HUES64 (cell line): ENCODE measurements around the gene MARCHF10. TPM values are rescaled to one million over a fixed set of nuclear protein-coding genes. Genes with fewer than 3 reads are reported as not detected.
"Not testable (repeated sequence)": the region's sequence is repeated elsewhere in the genome, so short reads cannot be mapped to it uniquely, and the experiment has no call there.

Experiments
- H3K27ac ChIP-seq: 2 replicates; pipeline ENCODE4 v1.7.0; 2013; ENCODE audit warnings: low read depth, low read length, inconsistent platforms
- H3K27me3 ChIP-seq: 2 replicates; pipeline ENCODE4 v1.6.1; 2013; ENCODE audit warnings: mild to moderate bottlenecking, low read length; ENCODE audit not compliant: insufficient read depth
- H3K36me3 ChIP-seq: 2 replicates; pipeline ENCODE4 v1.6.1; 2013; ENCODE audit warnings: mild to moderate bottlenecking, low read length; ENCODE audit not compliant: insufficient read depth
- H3K4me1 ChIP-seq: 2 replicates; pipeline ENCODE4 v1.6.1; 2013; ENCODE audit warnings: mild to moderate bottlenecking, low read length, moderate library complexity; ENCODE audit not compliant: insufficient read depth
- H3K4me3 ChIP-seq: 2 replicates; pipeline ENCODE4 v1.5.1; 2013; ENCODE audit warnings: mild to moderate bottlenecking, low read length, moderate library complexity
- H3K9ac ChIP-seq: 2 replicates; pipeline ENCODE4 v1.6.1; 2013; ENCODE audit warnings: mild to moderate bottlenecking, low read depth, low read length
- H3K9me3 ChIP-seq: 2 replicates; pipeline ENCODE4 v1.6.1; 2013; ENCODE audit warnings: low read depth, low read length; ENCODE audit not compliant: insufficient read depth
- WGBS: fragments of 150-250, 120-280 bp; methylation state at CpG from one replicate; pipeline ENCODE4 v1.1.7; 2013; ENCODE audit warnings: missing lambda C conversion rate; 5-methylcytosine and 5-hydroxymethylcytosine counted together
- polyA plus RNA-seq, 2 experiments: library from polyadenylated mRNA; stranded (reverse); fragments of 50-300 nt; gene quantifications; one replicate each; pipeline ENCODE4 v1.2.3, GENCODE V29; 2013

Gene MARCHF10, protein sequence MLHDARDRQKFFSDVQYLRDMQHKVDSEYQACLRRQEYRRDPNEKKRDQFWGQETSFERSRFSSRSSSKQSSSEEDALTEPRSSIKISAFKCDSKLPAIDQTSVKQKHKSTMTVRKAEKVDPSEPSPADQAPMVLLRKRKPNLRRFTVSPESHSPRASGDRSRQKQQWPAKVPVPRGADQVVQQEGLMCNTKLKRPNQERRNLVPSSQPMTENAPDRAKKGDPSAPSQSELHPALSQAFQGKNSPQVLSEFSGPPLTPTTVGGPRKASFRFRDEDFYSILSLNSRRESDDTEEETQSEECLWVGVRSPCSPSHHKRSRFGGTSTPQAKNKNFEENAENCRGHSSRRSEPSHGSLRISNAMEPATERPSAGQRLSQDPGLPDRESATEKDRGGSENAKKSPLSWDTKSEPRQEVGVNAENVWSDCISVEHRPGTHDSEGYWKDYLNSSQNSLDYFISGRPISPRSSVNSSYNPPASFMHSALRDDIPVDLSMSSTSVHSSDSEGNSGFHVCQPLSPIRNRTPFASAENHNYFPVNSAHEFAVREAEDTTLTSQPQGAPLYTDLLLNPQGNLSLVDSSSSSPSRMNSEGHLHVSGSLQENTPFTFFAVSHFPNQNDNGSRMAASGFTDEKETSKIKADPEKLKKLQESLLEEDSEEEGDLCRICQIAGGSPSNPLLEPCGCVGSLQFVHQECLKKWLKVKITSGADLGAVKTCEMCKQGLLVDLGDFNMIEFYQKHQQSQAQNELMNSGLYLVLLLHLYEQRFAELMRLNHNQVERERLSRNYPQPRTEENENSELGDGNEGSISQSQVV
- not detected for polyA plus RNA-seq (2013, experiment 1 of 2)
- polyA plus RNA-seq (2013, experiment 2 of 2) = 0.38 TPM

DNA sequence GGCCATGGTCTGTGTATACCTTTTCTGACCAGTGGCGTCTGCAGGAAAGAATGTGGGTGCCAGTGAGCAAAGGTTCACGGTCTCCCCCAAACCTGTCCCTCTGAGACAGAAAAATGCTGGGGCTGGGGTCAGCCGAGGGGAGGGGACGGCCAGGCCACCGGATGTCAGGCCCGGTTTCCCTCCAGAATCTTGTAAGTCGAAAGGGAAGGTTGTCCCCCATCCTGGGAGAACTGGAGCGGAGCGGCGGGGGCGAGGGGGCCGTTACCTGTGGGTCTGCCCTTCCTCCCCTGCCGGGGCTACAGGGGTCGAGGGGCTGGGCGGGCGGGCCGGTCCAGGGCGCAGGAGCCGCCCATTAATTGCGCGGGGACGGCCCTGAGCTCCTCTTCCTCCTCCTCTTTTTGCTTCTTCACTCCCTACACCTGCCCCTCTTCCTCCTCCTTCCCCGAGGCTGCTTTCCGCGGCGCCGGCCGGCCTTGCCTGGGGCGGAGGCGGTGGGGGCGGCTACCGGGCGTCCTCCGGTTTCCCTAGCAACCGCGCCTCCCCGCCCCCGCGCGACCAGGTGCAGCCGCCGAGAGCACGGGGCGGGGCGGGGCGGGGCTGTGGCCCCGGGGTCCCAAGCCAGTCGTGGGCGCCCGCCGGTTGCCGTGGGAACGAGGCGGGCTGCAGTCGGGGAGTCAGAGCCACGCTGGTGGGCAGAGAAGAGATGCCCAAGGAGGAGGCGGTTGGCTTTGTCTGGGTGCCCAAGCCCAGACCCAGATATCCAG lies at the start of gene MARCHF10:
TSS of gene MARCHF10 (minus strand) at position 503 of the 764 bp plus-strand sequence. CDS start 6,579 bp downstream, outside the sequence.
- Histone ChIP-seq H3K27ac (no peak within 1 kb of the TSS), H3K4me1 (peaks cover 16% of the 10 kb centered on the region), H3K27me3 (no peaks in the 10 kb centered on the region), H3K9me3 (peaks cover 4% of the 10 kb centered on the region; the same call in 1 of the 2 replicates), H3K36me3 (no peaks in the 10 kb centered on the region), H3K9ac (no peak within 1 kb of the TSS; the same call in 1 of the 2 replicates), H3K4me3 (peak within 1 kb of the TSS; percentile 58)
- WGBS = 5% methylated on average over 57 of the region's 57 CpGs

DNA sequence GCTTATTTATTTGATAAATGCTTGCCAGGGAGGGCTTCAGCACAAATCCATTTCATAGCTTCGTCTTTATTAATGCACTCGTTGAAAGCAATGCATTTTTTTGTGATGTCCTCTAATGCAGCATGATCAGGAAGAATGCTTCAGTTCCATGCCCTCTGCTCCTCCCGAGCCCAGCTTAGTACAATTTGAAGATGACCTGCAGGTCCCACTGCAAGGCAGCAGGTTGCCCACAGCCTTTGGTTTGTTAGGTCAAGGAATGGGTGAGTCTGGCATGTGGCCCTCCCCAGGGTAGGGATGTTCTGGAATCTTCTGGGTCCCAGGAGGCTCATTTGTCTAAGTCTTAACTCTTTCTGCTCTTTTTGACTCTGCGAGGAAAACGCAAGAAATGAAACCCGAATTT lies 49.4 kb upstream of the MARCHF10 start:
- Histone ChIP-seq H3K27ac (no peak overlapping the region), H3K27me3 (no peaks in the 10 kb centered on the region), H3K9ac (no peak overlapping the region), H3K9me3 (no peaks in the 10 kb centered on the region), H3K4me3 (no peak overlapping the region), H3K4me1 (no peaks in the 10 kb centered on the region), H3K36me3 (no peaks in the 10 kb centered on the region)
- 98% methylated on average over 6 of the region's 6 CpGs for WGBS

- 93% methylated on average over 3 of the region's 3 CpGs for WGBS
- H3K4me1 ChIP-seq = no peaks in the 10 kb centered on the region
- no peaks in the 10 kb centered on the region for H3K36me3 ChIP-seq
- no peak overlapping the region for H3K27ac ChIP-seq
- no peak overlapping the region for H3K9ac ChIP-seq
- no peak overlapping the region for H3K4me3 ChIP-seq
- no peaks in the 10 kb centered on the region for H3K9me3 ChIP-seq
- H3K27me3 ChIP-seq = no peaks in the 10 kb centered on the region
These were observed 48.5 kb upstream of the MARCHF10 start for GRCh38 chr17:62856594-62856993.

DNA sequence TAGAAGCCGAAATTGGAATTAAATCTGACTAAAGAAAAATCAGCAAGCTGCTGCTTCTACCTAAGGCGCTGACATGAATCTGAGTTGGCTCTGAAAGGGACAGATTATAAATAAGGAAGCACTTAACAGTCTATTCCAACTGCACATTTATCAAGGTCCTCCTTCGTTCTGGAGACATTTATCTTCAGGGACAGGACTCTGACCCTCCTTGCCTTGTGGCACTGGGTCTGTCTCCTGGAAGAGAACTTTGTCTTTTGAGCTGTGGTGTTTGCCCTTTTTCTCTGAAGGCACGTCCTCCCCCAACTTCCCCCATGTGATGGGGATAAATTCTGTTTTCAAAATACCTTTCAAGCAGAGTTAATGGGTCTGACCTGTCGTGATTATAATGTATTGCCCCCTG lies 47.0 kb upstream of the MARCHF10 start:
- no peak overlapping the region for H3K27ac ChIP-seq
- H3K27me3 ChIP-seq = no peaks in the 10 kb centered on the region
- no peaks in the 10 kb centered on the region for H3K4me1 ChIP-seq
- H3K9ac ChIP-seq = no peak overlapping the region
- no peaks in the 10 kb centered on the region for H3K9me3 ChIP-seq
- WGBS = 93% methylated on average over 4 of the region's 5 CpGs
- no peaks in the 10 kb centered on the region for H3K36me3 ChIP-seq
- no peak overlapping the region for H3K4me3 ChIP-seq

- Histone ChIP-seq H3K4me1 (no peaks in the 10 kb centered on the region), H3K27me3 (no peaks in the 10 kb centered on the region), H3K9ac (no peak overlapping the region), H3K27ac (no peak overlapping the region), H3K4me3 (no peak overlapping the region), H3K9me3 (no peaks in the 10 kb centered on the region), H3K36me3 (no peaks in the 10 kb centered on the region)
- WGBS = 93% methylated on average over 4 of the region's 6 CpGs
These were observed 46.1 kb upstream of the MARCHF10 start for GRCh38 chr17:62854098-62854680.

GRCh38 chr17:62852195-62852594 lies 44.1 kb upstream of the MARCHF10 start:
- Histone ChIP-seq H3K4me1 (no peaks in the 10 kb centered on the region), H3K27me3 (no peaks in the 10 kb centered on the region), H3K4me3 (no peak overlapping the region), H3K9me3 (no peaks in the 10 kb centered on the region), H3K36me3 (no peaks in the 10 kb centered on the region), H3K27ac (no peak overlapping the region), H3K9ac (no peak overlapping the region)
- 95% methylated on average over 2 of the region's 2 CpGs for WGBS

- H3K9ac ChIP-seq, H3K27ac ChIP-seq, H3K4me3 ChIP-seq, H3K36me3 ChIP-seq, H3K27me3 ChIP-seq, H3K9me3 ChIP-seq, H3K4me1 ChIP-seq: not testable (repeated sequence)
- 96% methylated on average over 10 of the region's 10 CpGs for WGBS
These were observed 41.7 kb upstream of the MARCHF10 start for GRCh38 chr17:62849591-62850415.

- H3K27ac ChIP-seq = no peak overlapping the region
- no peaks in the 10 kb centered on the region for H3K9me3 ChIP-seq
- H3K9ac ChIP-seq = no peak overlapping the region
- no peak overlapping the region for H3K4me3 ChIP-seq
- H3K36me3 ChIP-seq = no peaks in the 10 kb centered on the region
- 93% methylated on average over 5 of the region's 5 CpGs for WGBS
- no peaks in the 10 kb centered on the region for H3K4me1 ChIP-seq
- no peaks in the 10 kb centered on the region for H3K27me3 ChIP-seq
These were observed 40.2 kb upstream of the MARCHF10 start for GRCh38 chr17:62848334-62848733.

DNA sequence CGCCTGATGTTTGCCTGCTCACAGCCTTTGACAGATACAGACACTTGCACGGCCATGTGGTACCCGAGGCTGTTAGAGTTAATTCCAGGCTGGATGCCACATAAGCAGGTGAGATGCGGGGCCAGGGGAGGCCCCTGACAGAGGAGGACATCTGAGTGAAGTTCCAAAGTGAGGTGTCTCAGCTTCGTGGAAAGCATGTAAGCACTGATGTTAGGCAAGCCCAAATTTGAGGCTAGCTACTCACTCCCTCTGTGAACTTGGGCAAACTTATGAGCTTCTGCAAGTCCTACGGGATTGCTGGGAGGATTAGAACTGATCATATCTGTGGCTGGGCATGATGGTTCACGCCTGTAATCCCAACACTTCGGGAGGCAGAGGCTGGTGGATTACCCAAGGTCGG lies 39.3 kb upstream of the MARCHF10 start:
- Histone ChIP-seq H3K36me3 (no peaks in the 10 kb centered on the region), H3K9me3 (no peaks in the 10 kb centered on the region), H3K27ac (no peak overlapping the region), H3K27me3 (no peaks in the 10 kb centered on the region), H3K9ac (no peak overlapping the region), H3K4me3 (no peak overlapping the region), H3K4me1 (no peaks in the 10 kb centered on the region)
- WGBS = 88% methylated on average over 9 of the region's 9 CpGs

- 93% methylated on average over 4 of the region's 4 CpGs for WGBS
- H3K9me3 ChIP-seq = no peaks in the 10 kb centered on the region
- H3K9ac ChIP-seq = no peak overlapping the region
- H3K4me1 ChIP-seq = no peaks in the 10 kb centered on the region
- no peak overlapping the region for H3K4me3 ChIP-seq
- H3K36me3 ChIP-seq = no peaks in the 10 kb centered on the region
- no peaks in the 10 kb centered on the region for H3K27me3 ChIP-seq
- no peak overlapping the region for H3K27ac ChIP-seq
These were observed 32.8 kb upstream of the MARCHF10 start for GRCh38 chr17:62840871-62841270.
